Superior temporal gyrus (tissue), 1 donor: ENCODE measurements around the gene TMEFF1.

Source experiments
- DNase-seq: peaks from one replicate; pipeline ENCODE4 v3.0.0-alpha.2; 2016; ENCODE audit errors: extremely low spot score

The TMEFF1 gene

DNA sequence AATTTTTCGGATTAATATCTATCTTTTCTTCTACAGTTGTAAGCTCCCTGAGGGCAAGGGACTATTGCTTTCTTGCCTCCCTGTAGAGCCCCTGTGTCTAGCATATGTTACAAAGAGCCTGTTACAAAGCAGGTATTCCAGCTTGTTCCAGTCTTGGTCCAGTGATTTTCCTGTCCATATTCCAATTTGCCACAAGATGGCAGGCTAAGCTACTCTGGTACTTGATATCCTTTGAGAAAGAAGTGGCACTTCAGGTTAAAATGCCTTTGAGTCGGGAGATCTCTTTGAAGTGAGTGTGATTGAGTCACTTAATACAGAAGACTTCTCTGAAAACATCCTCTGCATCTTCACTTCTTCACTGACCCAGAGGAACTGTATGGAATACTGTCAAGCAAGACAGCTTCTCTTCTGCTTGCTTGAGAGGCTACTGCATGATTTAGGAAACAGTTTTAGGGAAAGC is 129.4 kb downstream of the TMEFF1 start:
- DNase-seq: peak; percentile 89

GRCh38 chr9:100605405-100605804 is 132.5 kb downstream of the TMEFF1 start:
- DNase-seq: no peak

DNA sequence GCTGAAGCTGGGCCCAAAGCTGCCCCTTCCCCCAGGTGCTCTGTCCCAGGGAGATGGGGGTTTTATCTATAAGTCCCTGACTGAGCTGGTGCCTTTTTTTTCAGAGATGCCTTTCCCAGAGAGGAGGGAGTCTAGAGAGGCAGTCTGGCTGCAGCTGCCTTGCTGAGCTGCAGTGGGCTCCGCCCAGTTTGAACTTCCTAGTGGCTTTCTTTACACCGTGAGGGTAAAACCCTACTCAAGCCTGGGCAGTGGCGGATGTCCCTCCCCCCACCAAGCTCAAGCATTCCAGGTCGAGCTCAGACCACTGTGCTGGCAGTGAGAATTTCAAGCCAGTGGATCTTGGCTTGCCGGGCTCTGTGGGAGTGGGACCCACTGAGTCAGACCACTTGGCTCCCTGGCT is 146.2 kb downstream of the TMEFF1 start:
- no peak for DNase-seq

DNA sequence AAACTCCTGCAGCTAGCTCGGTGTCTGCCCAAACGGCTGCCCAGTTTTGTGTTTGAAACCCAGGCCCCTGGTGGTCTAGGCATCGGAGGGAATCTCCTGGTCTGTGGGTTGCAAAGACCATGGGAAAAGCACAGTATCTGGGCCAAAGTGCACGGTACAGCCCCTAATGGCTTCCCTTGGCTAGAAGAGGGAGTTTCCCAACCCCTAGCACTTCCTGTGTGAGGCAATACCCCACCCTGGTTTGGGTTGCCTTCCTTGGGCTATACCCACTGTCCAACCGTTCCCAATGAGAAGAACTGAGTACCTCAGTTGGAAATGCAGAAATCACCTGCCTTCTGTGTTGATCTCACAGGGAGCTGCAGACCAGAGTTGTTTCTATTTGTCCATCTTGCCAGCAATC is 146.7 kb downstream of the TMEFF1 start:
- DNase-seq: no peak

DNA sequence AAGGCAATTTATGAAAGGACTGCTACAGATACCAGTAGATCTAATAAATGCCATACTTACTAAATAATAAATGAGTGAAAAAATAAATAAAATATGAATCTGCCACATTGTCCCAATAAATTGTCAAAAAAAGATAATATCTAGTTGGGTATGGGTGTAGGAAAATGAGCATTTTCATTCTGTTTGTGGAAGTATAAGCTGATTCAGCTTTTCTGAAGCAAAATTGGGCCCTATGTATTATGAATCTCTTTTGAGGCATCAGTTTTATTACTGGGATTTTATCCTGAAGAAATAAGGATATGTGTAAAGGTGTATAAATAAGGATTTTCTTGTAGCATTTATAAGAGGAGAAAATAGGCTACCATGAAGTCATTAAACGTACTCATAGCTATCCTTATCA is 151.0 kb downstream of the TMEFF1 start:
- DNase-seq: no peak

- no peak for DNase-seq
Observed at GRCh38 chr9:100626949-100627348, 154.0 kb downstream of the TMEFF1 start.
